CD4-positive, alpha-beta T cell (primary cell): ENCODE measurements around the gene SLC24A3. TPM values are rescaled to one million over a fixed set of nuclear protein-coding genes. Genes with fewer than 3 reads are reported as not detected.

ENCODE experiments used
- ATAC-seq: fragments of 200-7000 bp; cut with Tn5 transposase; one replicate; pipeline ENCODE4 v1.10.0; 2022; ENCODE audit warnings: mild to moderate bottlenecking; ENCODE audit not compliant: poor library complexity
- CTCF ChIA-PET: fragments of 350-600 bp; sonication (Branson Sonifier 250); formaldehyde crosslinking; loops from one replicate; lab custom pipeline; 2021; ENCODE audit warnings: antibody characterized with exemption, inconsistent platforms; lab: Charles Lee
- POLR2A ChIA-PET: fragments of 350-600 bp; sonication (Branson Sonifier 250); formaldehyde crosslinking; loops from one replicate; lab custom pipeline; 2021; ENCODE audit warnings: antibody characterized with exemption, inconsistent platforms; lab: Charles Lee
- DNase-seq, 14 experiments: peaks; one replicate each; pipeline ENCODE4 v3.0.0-alpha.2; 2013 to 2020; ENCODE audit warnings: mixed read lengths in 2 of 14
- H3K27ac ChIP-seq, 2 donors: one replicate each; pipeline versions ENCODE4 v1.5.1 to v1.7.0; 2013; ENCODE audit warnings: low read length in 2 of 2, low read depth in 1 of 2, mild to moderate bottlenecking in 1 of 2
- H3K27me3 ChIP-seq, 2 experiments: 1 replicate in 1 of 2; 2 replicates in 1 of 2; pipeline versions ENCODE4 v1.6.1 to v1.7.0; 2013; ENCODE audit warnings: low read length in 2 of 2, control low read depth in 1 of 2, mild to moderate bottlenecking in 1 of 2, moderate library complexity in 1 of 2; ENCODE audit not compliant: insufficient read depth in 2 of 2, control insufficient read depth in 1 of 2
- H3K36me3 ChIP-seq: one replicate; pipeline ENCODE4 v1.6.1; 2013; ENCODE audit warnings: low read length, control low read depth; ENCODE audit not compliant: insufficient read depth
- H3K4me1 ChIP-seq: one replicate; pipeline ENCODE4 v1.6.1; 2013; ENCODE audit warnings: low read length, control low read depth; ENCODE audit not compliant: insufficient read depth
- H3K4me3 ChIP-seq: one replicate; pipeline ENCODE4 v1.5.1; 2013; ENCODE audit warnings: mild to moderate bottlenecking, low read length, moderate library complexity
- H3K9me3 ChIP-seq, 2 experiments: 1 replicate in 1 of 2; 2 replicates in 1 of 2; pipeline versions ENCODE4 v1.6.1 to v1.7.0; 2013; ENCODE audit warnings: low read length in 2 of 2, mild to moderate bottlenecking in 2 of 2, control low read depth in 1 of 2, moderate library complexity in 1 of 2; ENCODE audit not compliant: control insufficient read depth in 1 of 2, insufficient read depth in 1 of 2
- H3K27ac Mint-ChIP-seq: one replicate; pipeline ENCODE4 v1.8.0; 2020; ENCODE audit warnings: mixed read lengths
- H3K27me3 Mint-ChIP-seq: one replicate; pipeline ENCODE4 v1.8.0; 2021; ENCODE audit warnings: mixed read lengths
- H3K36me3 Mint-ChIP-seq: one replicate; pipeline ENCODE4 v1.8.0; 2021; ENCODE audit warnings: low read depth, mixed read lengths
- H3K4me1 Mint-ChIP-seq: one replicate; pipeline ENCODE4 v1.8.0; 2021; ENCODE audit warnings: low read depth, mixed read lengths
- H3K4me3 Mint-ChIP-seq: one replicate; pipeline ENCODE4 v1.8.0; 2020; ENCODE audit warnings: mild to moderate bottlenecking, mixed read lengths
- H3K9me3 Mint-ChIP-seq: one replicate; pipeline ENCODE4 v1.8.0; 2020; ENCODE audit warnings: mixed read lengths
- CTCF ChIP-seq: fragments of 200-600 bp; IDR thresholded peaks from one replicate; pipeline ENCODE4 v1.8.0; 2022; ENCODE audit warnings: antibody characterized with exemption, mild to moderate bottlenecking
- intact Hi-C, 2 experiments: fragments of 100-400 bp; cut with DNase I in 1 of 2; cut with micrococcal nuclease in 1 of 2; formaldehyde crosslinking; loops; one replicate each; pipeline versions ENCODE4 v1.15.1 to v1.9.0; 2023 to 2025; cut with DNase I, micrococcal nuclease
- total RNA-seq, 174 experiments: library from RNA in 2 of 174; stranded (reverse) in 2 of 174; gene quantifications; one replicate each; pipeline ENCODE4 v1.2.3 and lab custom pipeline; 2021 to 2026

SLC24A3 gene
- total RNA-seq, 2 experiments from 2014 or later = not detected

- Histone ChIP-seq H3K9me3 (no peaks in the 10 kb centered on the region), H3K4me1 (no peaks in the 10 kb centered on the region), H3K27ac (no peak overlapping the region), H3K36me3 (no peaks in the 10 kb centered on the region), H3K27me3 (no peaks in the 10 kb centered on the region), H3K4me3 (no peak overlapping the region)
- H3K4me1 Mint-ChIP-seq = no peaks in the 10 kb centered on the region
- no peak overlapping the region for H3K27ac Mint-ChIP-seq
- CTCF ChIA-PET = no interaction called here
- POLR2A ChIA-PET = no interaction called here
- peaks cover 4% of the 10 kb centered on the region for H3K27me3 Mint-ChIP-seq
- ATAC-seq (no peak), DNase-seq (no peak)
- intact Hi-C loops = no loop called here
- H3K9me3 Mint-ChIP-seq = no peaks in the 10 kb centered on the region
- H3K36me3 Mint-ChIP-seq = no peaks in the 10 kb centered on the region
- no peak for TF ChIP-seq CTCF
- H3K4me3 Mint-ChIP-seq = no peak overlapping the region
Observed at GRCh38 chr20:19176470-19177052, 35.9 kb upstream of the SLC24A3 start.

- no peaks in the 10 kb centered on the region for H3K4me1 Mint-ChIP-seq
- POLR2A ChIA-PET = no interaction called here
Observed at GRCh38 chr20:19181552-19181951, 30.9 kb upstream of the SLC24A3 start.

GRCh38 chr20:19185083-19185482 lies 27.4 kb upstream of the SLC24A3 start:
- H3K4me3 Mint-ChIP-seq = no peak overlapping the region
- H3K4me3 ChIP-seq = no peak overlapping the region
- ChIA-PET POLR2A (interaction anchor here (0.6 kb wide), 1 partner anchor 573 kb away, joined by 5 read pairs; no protein-coding TSS in a partner anchor), CTCF (no interaction called here)
- no peak overlapping the region for H3K27ac ChIP-seq
- H3K4me1 ChIP-seq = no peaks in the 10 kb centered on the region
- no peaks in the 10 kb centered on the region for H3K36me3 ChIP-seq
- ATAC-seq (no peak), DNase-seq (no peak)
- no peak for TF ChIP-seq CTCF
- no peaks in the 10 kb centered on the region for H3K36me3 Mint-ChIP-seq
- no peaks in the 10 kb centered on the region for H3K4me1 Mint-ChIP-seq
- H3K27ac Mint-ChIP-seq = no peak overlapping the region
- H3K27me3 Mint-ChIP-seq = no peaks in the 10 kb centered on the region
- intact Hi-C loops = no loop called here
- peaks cover 0 to 8% of the 10 kb centered on the region in 2 experiments for H3K9me3 ChIP-seq
- H3K9me3 Mint-ChIP-seq = no peaks in the 10 kb centered on the region
- H3K27me3 ChIP-seq = no peaks in the 10 kb centered on the region

More at GRCh38 chr20:19181552-19181951, 30.9 kb upstream of the SLC24A3 start:
- no peaks in the 10 kb centered on the region for H3K4me1 ChIP-seq
- intact Hi-C loops = no loop called here
- Mint-ChIP-seq H3K9me3 (no peaks in the 10 kb centered on the region), H3K27ac (no peak overlapping the region), H3K4me3 (no peak overlapping the region), H3K36me3 (no peaks in the 10 kb centered on the region), H3K27me3 (no peaks in the 10 kb centered on the region)
- H3K9me3 ChIP-seq = peaks cover 0 to 4% of the 10 kb centered on the region in 2 experiments
- ATAC-seq (no peak), DNase-seq (no peak)
- TF ChIP-seq CTCF = no peak
- CTCF ChIA-PET = no interaction called here
- no peak overlapping the region for H3K4me3 ChIP-seq
- H3K27ac ChIP-seq = no peak overlapping the region
- no peaks in the 10 kb centered on the region for H3K36me3 ChIP-seq
- H3K27me3 ChIP-seq = no peaks in the 10 kb centered on the region
